Caco-2 (cell line): Measurements from ENCODE around the gene PRICKLE4. TPM values are rescaled to one million over a fixed set of nuclear protein-coding genes. Genes with fewer than 3 reads are reported as not detected.

ENCODE experiments used
- BruUV-seq: library from RNA; stranded (reverse); fragments of 400-500 nt; replicated peaks from 2 replicates; lab custom pipeline; 2021; lab: Mats Ljungman, UMichigan
- CTCF ChIA-PET: fragments of 300-600 bp; sonication (Branson Sonifier 250); formaldehyde crosslinking; loops from one replicate; lab custom pipeline; 2022; ENCODE audit warnings: antibody characterized with exemption; lab: Charles Lee
- POLR2A ChIA-PET: fragments of 300-600 bp; sonication (Branson Sonifier 250); formaldehyde crosslinking; loops from one replicate; lab custom pipeline; 2022; ENCODE audit warnings: antibody characterized with exemption; lab: Charles Lee
- DNase-seq, 2 experiments: peaks; one replicate each; pipeline versions ENCODE4 v3.0.0 to v3.0.0-alpha.2; 2020 to 2022
- H3K27me3 ChIP-seq: replicated peaks from 2 replicates; pipeline ENCODE4 v1.6.0; 2011; ENCODE audit warnings: low read length; ENCODE audit not compliant: control insufficient read depth, insufficient read depth
- H3K36me3 ChIP-seq: 2 replicates; pipeline ENCODE4 v1.5.1; 2011; ENCODE audit warnings: low read length; ENCODE audit not compliant: control insufficient read depth, insufficient read depth
- H3K4me1 ChIP-seq: fragments of 250-450 bp; sonication (Bioruptor Pico); 2 replicates; pipeline ENCODE4 v1.5.1; 2020; ENCODE audit warnings: mild to moderate bottlenecking
- H3K4me3 ChIP-seq: 2 replicates; pipeline ENCODE4 v1.5.1; 2011; ENCODE audit warnings: low read depth, mild to moderate bottlenecking, control low read depth, low read length
- H3K9me3 ChIP-seq: fragments of 250-450 bp; sonication (Bioruptor Pico); 2 replicates; pipeline ENCODE4 v1.5.1; 2020; ENCODE audit warnings: mild to moderate bottlenecking, moderate library complexity
- H3K27ac Mint-ChIP-seq: one replicate; pipeline ENCODE4 v1.8.0; 2022; ENCODE audit warnings: mixed read lengths; ENCODE audit not compliant: unreplicated experiment
- H3K27me3 Mint-ChIP-seq: one replicate; pipeline ENCODE4 v1.8.0; 2022; ENCODE audit warnings: mixed read lengths; ENCODE audit not compliant: insufficient read depth, unreplicated experiment
- H3K36me3 Mint-ChIP-seq: one replicate; pipeline ENCODE4 v1.8.0; 2022; ENCODE audit warnings: mild to moderate bottlenecking, mixed read lengths; ENCODE audit not compliant: insufficient read depth, unreplicated experiment
- H3K4me1 Mint-ChIP-seq: one replicate; pipeline ENCODE4 v1.8.0; 2022; ENCODE audit warnings: low read depth, mixed read lengths; ENCODE audit not compliant: unreplicated experiment
- H3K4me3 Mint-ChIP-seq: one replicate; pipeline ENCODE4 v1.8.0; 2022; ENCODE audit warnings: mild to moderate bottlenecking, moderate library complexity, mixed read lengths; ENCODE audit not compliant: unreplicated experiment
- H3K9me3 Mint-ChIP-seq: one replicate; pipeline ENCODE4 v1.8.0; 2022; ENCODE audit warnings: mixed read lengths; ENCODE audit not compliant: unreplicated experiment
- CTCF ChIP-seq, 2 experiments: fragments of 200-600 bp in 1 of 2; IDR thresholded peaks; 1 replicate in 1 of 2; 2 replicates in 1 of 2; pipeline versions ENCODE4 v1.5.1 to v1.8.0; 2011 to 2022; ENCODE audit warnings: antibody characterized with exemption in 1 of 2, control low read depth in 1 of 2, inconsistent platforms in 1 of 2, low read depth in 1 of 2, low read length in 1 of 2, mild to moderate bottlenecking in 1 of 2, moderate library complexity in 1 of 2; ENCODE audit not compliant: insufficient read depth in 1 of 2, severe bottlenecking in 1 of 2, unreplicated experiment in 1 of 2
- intact Hi-C: fragments of 100-400 bp; cut with micrococcal nuclease; formaldehyde crosslinking; loops from one replicate; pipeline ENCODE4 v1.10.0; 2022; ENCODE audit not compliant: unreplicated experiment
- total RNA-seq: library from RNA; stranded (reverse); gene quantifications from 2 replicates; pipeline ENCODE4 v1.2.3, GENCODE V29; 2022

PRICKLE4 gene
- total RNA-seq, 1 experiment from 2014 or later, result 2.8 TPM

- Mint-ChIP-seq H3K4me3 (no peak overlapping the region), H3K9me3 (no peaks in the 10 kb centered on the region), H3K36me3 (peaks cover 14% of the 10 kb centered on the region), H3K27ac (no peak overlapping the region), H3K27me3 (no peaks in the 10 kb centered on the region), H3K4me1 (peaks cover 32% of the 10 kb centered on the region)
- TF ChIP-seq CTCF (IDR thresholded peaks at IDR 0.05; ENCODE audit: insufficient read depth in 1 of 2, low read depth in 1 of 2, low read length in 1 of 2, severe bottlenecking in 1 of 2, unreplicated experiment in 1 of 2), result no peak
- no peaks in the 10 kb centered on the region for H3K27me3 ChIP-seq
- intact Hi-C loops, result no loop called here
- CTCF ChIA-PET, result no interaction called here
- BruUV-seq, result no TSS peak
- no peaks in the 10 kb centered on the region for H3K36me3 ChIP-seq
- POLR2A ChIA-PET, result no interaction called here
- H3K9me3 ChIP-seq, result no peaks in the 10 kb centered on the region
- no peak for DNase-seq
- H3K4me3 ChIP-seq, result no peak overlapping the region
- peaks cover 37% of the 10 kb centered on the region for H3K4me1 ChIP-seq
Measured at GRCh38 chr6:41746107-41746506, 34.5 kb upstream of the PRICKLE4 start.

- no peak within 1 kb of the TSS for H3K27ac Mint-ChIP-seq
- ChIA-PET POLR2A (interaction anchor here (0.6 kb wide), 1 partner anchor 288 kb away, joined by 4 read pairs; no protein-coding TSS in a partner anchor), CTCF (interaction anchor here (0.6 kb wide), 1 partner anchor 28 kb away, joined by 6 read pairs; no protein-coding TSS in a partner anchor)
- no peaks in the 10 kb centered on the region for H3K9me3 ChIP-seq
- peaks cover 25% of the 10 kb centered on the region for H3K4me1 ChIP-seq
- intact Hi-C loops, result no loop called here
- no peak within 1 kb of the TSS for H3K4me3 ChIP-seq
- H3K9me3 Mint-ChIP-seq, result no peaks in the 10 kb centered on the region
- BruUV-seq, result no TSS peak
- no peak for TF ChIP-seq CTCF (IDR thresholded peaks at IDR 0.05; ENCODE audit: insufficient read depth in 1 of 2, low read depth in 1 of 2, low read length in 1 of 2, severe bottlenecking in 1 of 2, unreplicated experiment in 1 of 2)
- no peak within 1 kb of the TSS for H3K4me3 Mint-ChIP-seq
- H3K27me3 ChIP-seq, result no peaks in the 10 kb centered on the region
- peaks cover 20% of the 10 kb centered on the region for H3K4me1 Mint-ChIP-seq
- peaks cover 6% of the 10 kb centered on the region for H3K36me3 Mint-ChIP-seq
- no peak for DNase-seq
- H3K36me3 ChIP-seq, result no peaks in the 10 kb centered on the region
- no peaks in the 10 kb centered on the region for H3K27me3 Mint-ChIP-seq
Measured at GRCh38 chr6:41747256-41748101, 33.1 kb upstream of the PRICKLE4 start, which contains the start of gene PGC. Gene PGC (minus strand): TSS chr6:41747397. CDS start chr6:41747334, 63 bp downstream.

- intact Hi-C loops, result no loop called here
- POLR2A ChIA-PET, result interaction anchor here (0.6 kb wide), 1 partner anchor 287 kb away, joined by 4 read pairs; no protein-coding TSS in a partner anchor
- Mint-ChIP-seq H3K27me3 (no peaks in the 10 kb centered on the region), H3K36me3 (no peaks in the 10 kb centered on the region), H3K9me3 (no peaks in the 10 kb centered on the region), H3K4me1 (peaks cover 15% of the 10 kb centered on the region), H3K27ac (no peak overlapping the region), H3K4me3 (no peak overlapping the region)
- Histone ChIP-seq H3K9me3 (no peaks in the 10 kb centered on the region), H3K36me3 (no peaks in the 10 kb centered on the region), H3K4me3 (no peak overlapping the region), H3K27me3 (no peaks in the 10 kb centered on the region), H3K4me1 (peaks cover 19% of the 10 kb centered on the region)
- BruUV-seq, result no TSS peak
- CTCF ChIA-PET, result interaction anchor here (0.6 kb wide), 1 partner anchor 27 kb away, joined by 6 read pairs; no protein-coding TSS in a partner anchor
- TF ChIP-seq CTCF (IDR thresholded peaks at IDR 0.05; ENCODE audit: insufficient read depth in 1 of 2, low read depth in 1 of 2, low read length in 1 of 2, severe bottlenecking in 1 of 2, unreplicated experiment in 1 of 2), result no peak
- DNase-seq, result no peak
Measured at GRCh38 chr6:41748102-41748477, 32.5 kb upstream of the PRICKLE4 start.
